CD4-positive, alpha-beta T cell treated with Interleukin-21 for 1 hour (primary cell): ENCODE data around the gene ZNG1F.
"Not testable (repeated sequence)": the region's sequence is repeated elsewhere in the genome, so short reads cannot be mapped to it uniquely, and the experiment has no call there.

ENCODE experiments used
- DNase-seq: peaks from one replicate; pipeline ENCODE4 v3.0.0-alpha.2; 2020

ZNG1F gene

GRCh38 chr9:41189217-41189616, at the start of gene ZNG1F:
TSS of gene ZNG1F (minus strand) at chr9:41189317. CDS start at chr9:41189258, 59 bp downstream.
- DNase-seq: not testable (repeated sequence)

GRCh38 chr9:41237110-41237749, 48.1 kb upstream of the ZNG1F start:
- peak; percentile 63 for DNase-seq

- DNase-seq: not testable (repeated sequence)
These were observed 47.5 kb upstream of the ZNG1F start for GRCh38 chr9:41236486-41237109.

GRCh38 chr9:41234811-41235805, 46.0 kb upstream of the ZNG1F start:
- peak; percentile 77 for DNase-seq

GRCh38 chr9:41234221-41234620, 45.1 kb upstream of the ZNG1F start:
- not testable (repeated sequence) for DNase-seq

GRCh38 chr9:41232326-41232725, 43.2 kb upstream of the ZNG1F start:
- DNase-seq: not testable (repeated sequence)

DNA sequence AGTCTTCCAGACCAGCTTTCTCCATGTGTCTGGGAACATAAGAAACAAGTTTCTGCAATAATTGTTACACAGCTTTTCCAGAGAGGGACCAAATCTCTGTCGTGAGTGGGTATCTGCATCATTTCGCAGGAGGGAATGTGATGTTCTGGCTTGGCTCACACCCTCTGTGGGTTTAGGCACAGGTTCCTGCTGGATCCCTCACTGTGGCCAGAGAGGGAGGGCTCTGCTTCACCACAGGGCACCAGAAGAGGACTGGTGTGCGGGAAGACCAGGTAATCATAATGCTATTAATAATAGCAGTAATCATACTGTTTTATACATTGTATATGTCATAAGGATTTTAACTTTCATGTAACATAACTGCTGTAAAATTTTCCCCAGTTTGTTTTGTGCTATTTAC, 41.3 kb upstream of the ZNG1F start:
- not testable (repeated sequence) for DNase-seq

DNA sequence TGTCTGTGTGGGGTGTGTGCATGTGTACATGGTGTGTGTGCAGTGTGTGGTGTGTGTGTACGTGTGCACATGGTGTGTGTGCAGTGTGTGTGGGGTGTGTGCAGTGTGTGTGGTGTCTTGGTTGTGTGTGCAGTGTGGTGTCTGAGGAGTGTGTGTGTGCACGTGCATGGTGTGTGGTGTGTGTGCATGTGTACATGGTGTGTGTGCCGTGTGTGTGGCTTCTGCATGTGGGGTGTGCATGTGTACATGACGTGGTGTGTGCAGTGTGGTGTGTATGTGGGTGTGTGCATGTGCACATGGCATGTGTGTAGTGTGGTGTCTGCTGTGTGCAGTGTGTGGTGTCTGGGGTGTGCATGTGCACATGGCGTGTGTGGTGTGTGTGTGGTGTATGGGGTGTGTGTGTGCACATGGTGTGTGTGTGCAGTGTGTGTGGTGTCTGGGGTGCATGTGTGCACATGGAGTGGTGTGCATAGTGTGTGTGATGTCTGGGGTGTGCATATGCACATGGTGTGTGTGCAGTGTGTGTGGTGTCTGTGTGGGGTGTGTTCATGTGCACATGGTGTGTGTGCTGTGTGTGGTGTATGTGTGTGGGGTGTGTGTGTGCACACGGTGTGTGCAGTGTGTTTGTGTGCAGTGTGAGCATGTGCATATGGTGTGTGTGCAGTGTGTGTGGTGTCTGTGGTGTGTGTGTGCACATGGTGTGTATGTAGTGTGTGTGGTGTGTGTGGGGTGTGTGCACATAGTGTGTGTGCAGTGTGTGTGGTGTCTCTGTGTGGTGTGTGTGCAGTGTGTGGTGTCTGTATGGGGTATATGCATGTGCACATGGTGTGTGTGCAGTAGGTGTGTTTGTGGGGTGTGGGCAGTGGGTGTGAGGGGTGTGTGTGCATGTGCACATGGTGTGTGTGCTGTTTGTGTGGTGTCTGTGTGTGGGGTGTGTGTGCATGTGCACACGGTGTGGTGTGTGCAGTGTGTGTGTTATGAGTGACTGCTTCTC, 40.6 kb upstream of the ZNG1F start:
- DNase-seq: no peak

- not testable (repeated sequence) for DNase-seq
These were observed 30.7 kb upstream of the ZNG1F start for GRCh38 chr9:41219831-41220230.

GRCh38 chr9:41188439-41188838, 678 bp downstream of the ZNG1F start:
- not testable (repeated sequence) for DNase-seq

DNA sequence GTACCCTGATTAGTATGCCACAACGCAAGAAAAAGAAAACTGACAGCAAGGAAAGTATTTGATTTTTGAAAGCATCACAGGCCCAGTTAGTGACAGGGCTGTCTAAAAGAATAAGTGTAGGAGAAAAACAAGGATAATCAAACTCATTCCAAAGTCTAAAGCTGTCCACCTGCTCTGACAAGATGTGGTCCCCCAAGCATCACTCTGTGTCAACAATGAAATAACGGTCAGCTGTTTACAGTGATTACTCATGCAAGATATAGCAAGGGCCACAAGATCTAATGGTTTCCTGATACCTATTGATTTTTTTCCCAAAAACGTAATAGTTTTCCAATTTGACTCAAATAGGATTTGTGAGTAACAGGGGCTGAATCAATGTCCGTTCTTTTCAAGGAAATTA, 14.1 kb downstream of the ZNG1F start:
- DNase-seq: not testable (repeated sequence)

GRCh38 chr9:41150116-41150515, 39.0 kb downstream of the ZNG1F start:
- not testable (repeated sequence) for DNase-seq

GRCh38 chr9:41141878-41142277, 47.2 kb downstream of the ZNG1F start:
- not testable (repeated sequence) for DNase-seq

DNA sequence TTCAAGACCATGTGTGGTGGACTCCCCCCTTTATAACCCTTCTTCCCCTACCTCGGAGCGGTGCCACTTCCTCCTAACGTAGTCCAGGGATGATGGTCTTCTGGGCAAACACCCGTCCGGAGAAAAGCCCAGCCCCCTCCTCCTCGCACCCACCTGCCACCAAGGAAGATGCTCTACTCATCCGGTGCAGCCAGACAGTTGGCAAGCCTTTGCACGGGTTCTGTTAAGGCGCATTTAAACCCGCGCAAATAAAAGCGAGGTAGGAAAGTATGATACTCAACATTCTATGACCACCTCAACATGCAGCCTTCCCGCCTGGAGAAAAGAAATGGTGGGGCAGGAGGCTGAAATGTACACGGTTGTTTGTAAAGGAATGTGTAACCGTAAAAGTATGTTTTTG, 60.5 kb downstream of the ZNG1F start, which contains the start of gene FOXD4L6:
Gene FOXD4L6, minus strand, starts transcription at position 101 of the 400 bp plus-strand sequence. CDS start 298 bp downstream, outside the sequence.
- not testable (repeated sequence) for DNase-seq

DNA sequence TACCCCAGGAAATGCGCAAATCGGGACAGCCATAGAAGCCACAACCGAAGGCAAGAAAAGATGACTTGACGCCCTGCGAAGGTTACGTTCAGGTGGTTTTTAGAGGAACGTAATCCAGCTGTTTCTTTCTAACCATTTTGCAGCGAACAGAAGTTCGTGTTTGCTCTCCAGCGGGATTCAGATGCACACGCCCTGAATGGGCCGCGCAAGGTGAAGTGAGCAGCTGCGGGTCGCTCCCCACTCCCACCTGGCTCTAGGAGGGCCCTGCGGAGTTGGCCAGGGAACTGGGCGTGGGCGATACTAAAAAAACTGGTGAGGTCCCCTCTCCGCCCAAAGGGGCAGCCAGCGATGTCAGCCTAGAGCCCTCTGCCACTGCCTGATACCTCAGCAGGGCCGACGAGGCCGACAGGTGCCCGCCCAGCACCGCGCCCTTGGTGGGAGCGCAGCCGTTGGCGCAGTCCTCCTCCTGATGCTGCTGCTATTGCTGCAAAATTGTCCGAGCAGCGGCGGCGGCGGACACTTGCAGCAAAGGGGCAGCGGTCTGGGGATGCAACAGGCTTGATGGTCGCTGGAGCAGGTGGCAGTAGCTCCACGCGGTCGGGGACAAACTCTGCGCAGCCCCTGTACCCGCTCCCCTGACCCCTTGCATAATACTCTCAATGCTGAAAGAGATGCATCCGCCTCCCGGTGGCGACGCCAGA, 62.2 kb downstream of the ZNG1F start:
- DNase-seq: not testable (repeated sequence)

GRCh38 chr9:41125936-41126335, 63.2 kb downstream of the ZNG1F start:
- not testable (repeated sequence) for DNase-seq

DNA sequence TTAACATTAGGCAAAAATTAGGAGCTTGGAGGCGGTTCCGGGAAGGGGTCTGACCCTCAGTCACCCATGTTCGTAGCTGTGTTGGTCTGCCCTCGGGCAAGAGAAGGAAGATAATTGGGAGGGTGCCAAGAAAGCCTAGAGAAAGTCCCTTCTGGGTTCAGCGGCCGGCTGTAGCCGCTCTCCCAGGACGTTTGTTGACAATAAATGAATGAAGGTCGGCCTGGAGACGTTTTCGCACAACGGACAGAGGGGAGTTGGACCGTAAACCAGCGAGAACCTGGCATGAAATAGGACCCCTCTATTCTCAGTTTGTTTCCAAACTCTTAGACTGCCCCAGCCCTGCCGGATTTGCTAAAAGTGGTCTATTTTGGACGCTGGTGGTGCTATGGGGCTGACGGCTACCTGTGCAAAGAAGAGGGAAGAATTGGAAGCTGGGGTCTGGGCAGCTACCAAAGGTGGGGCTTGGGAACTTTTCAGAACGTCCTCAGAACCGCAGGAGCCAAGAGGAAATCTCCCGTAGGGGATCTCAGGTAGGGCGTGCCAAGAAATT, 63.9 kb downstream of the ZNG1F start:
- DNase-seq: not testable (repeated sequence)

DNA sequence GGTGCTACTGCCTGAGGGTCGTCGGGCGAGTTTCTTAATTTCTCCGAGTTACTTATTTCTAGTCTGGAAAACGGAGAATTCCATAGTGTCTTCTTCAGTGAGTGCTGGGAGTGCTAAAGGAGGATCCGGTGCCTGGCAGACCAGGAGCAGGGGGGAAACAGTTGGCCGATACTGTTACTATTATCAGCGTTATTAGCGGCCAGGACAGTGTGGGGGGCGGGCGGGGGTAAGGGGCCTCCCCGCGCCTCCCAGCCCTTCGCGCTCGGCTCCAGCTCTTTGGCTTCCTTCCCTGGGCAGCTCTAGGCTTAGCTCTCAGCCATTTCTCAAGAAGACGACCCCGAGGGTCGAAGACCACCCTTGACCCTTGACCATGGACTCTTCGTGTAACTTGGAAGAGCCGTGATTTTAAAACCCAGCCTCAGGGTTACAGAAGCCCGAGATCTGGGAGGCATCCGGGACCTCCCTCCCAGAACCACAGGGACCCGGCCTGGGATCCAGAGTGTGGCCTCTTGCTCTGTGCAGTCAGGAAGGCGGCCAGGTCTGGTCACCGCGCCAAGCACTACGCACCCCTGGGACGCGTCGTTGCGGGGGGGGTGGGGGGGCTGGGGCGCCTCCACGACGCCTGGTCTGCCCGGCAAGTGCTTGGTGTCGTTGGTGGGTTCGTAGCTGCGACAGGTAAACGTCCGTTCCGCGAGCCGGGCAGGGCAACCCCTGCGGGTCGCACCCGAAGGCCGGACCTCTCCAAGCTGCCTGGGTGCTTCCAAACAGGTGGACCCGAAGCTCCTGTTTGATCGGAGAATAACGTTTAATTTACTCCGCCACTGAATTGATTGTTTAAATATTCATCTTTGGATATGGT, 64.6 kb downstream of the ZNG1F start:
- not testable (repeated sequence) for DNase-seq

- not testable (repeated sequence) for DNase-seq
These were observed 65.3 kb downstream of the ZNG1F start for GRCh38 chr9:41123812-41124211.

- not testable (repeated sequence) for DNase-seq
These were observed 65.7 kb downstream of the ZNG1F start for GRCh38 chr9:41123396-41123795.
